Measurements from ENCODE around the gene KLRC1.

- TF ChIP-seq CTCF (IDR thresholded peaks at IDR 0.05) (no peak), POLR2A (IDR thresholded peaks at IDR 0.05) (no peak)
Measured at GRCh38 chr12:10404798-10405197, 48.4 kb downstream of the KLRC1 start.

Measured in esophagus squamous epithelium (tissue), 4 donors.